ENCODE results near the gene DCAF4.

Gene DCAF4

GRCh38 chr14:72925815-72926291 is 411 bp upstream of the DCAF4 start:
- CTCF ChIA-PET, result interaction anchor here (2.1 kb wide), 1 partner anchor 412 kb away, joined by 11 read pairs; no protein-coding TSS in a partner anchor
- no peak for DNase-seq (ENCODE audit: extremely low spot score)
- TF ChIP-seq SUZ12 (IDR thresholded peaks at IDR 0.05), result no peak
- TF ChIP-seq ARNT (IDR thresholded peaks at IDR 0.05), result no peak
- TF ChIP-seq HDGF (IDR thresholded peaks at IDR 0.05; ENCODE audit: borderline replicate concordance), result no peak
- TF ChIP-seq L3MBTL2 (conservative IDR thresholded peaks at IDR 0.05), result no peak; the same call in 1 of the 2 replicates
- TF ChIP-seq LEF1 (IDR thresholded peaks at IDR 0.05; ENCODE audit: borderline replicate concordance), result no peak
- no peak for TF ChIP-seq FOXA1 (IDR thresholded peaks at IDR 0.05)
- no peak for TF ChIP-seq CTBP1 (IDR thresholded peaks at IDR 0.05; ENCODE audit: borderline replicate concordance)
- TF ChIP-seq ZNF384 (IDR thresholded peaks at IDR 0.05), result no peak
- TF ChIP-seq PKNOX1 (IDR thresholded peaks at IDR 0.05), result no peak
- TF ChIP-seq FOXK2 (IDR thresholded peaks at IDR 0.05), result no peak
- TF ChIP-seq BHLHE40 (IDR thresholded peaks at IDR 0.05; ENCODE audit: borderline replicate concordance), result no peak
- TF ChIP-seq ELF4 (IDR thresholded peaks at IDR 0.05), result no peak
- POLR2A ChIA-PET, result interaction anchor here (0.9 to 1.1 kb wide), 4 partner anchors 9 to 210 kb away, joined by 3 to 7 read pairs (median 3); partner anchors contain the start of genes PSEN1 and RBM25

- ChIA-PET POLR2A (no interaction called here), CTCF (no interaction called here)
- TF ChIP-seq FOXM1 (IDR thresholded peaks at IDR 0.05; ENCODE audit: borderline replicate concordance) (no peak), CTBP1 (IDR thresholded peaks at IDR 0.05; ENCODE audit: borderline replicate concordance) (no peak), SUZ12 (IDR thresholded peaks at IDR 0.05) (no peak), SP1 (IDR thresholded peaks at IDR 0.05) (no peak), TARDBP (IDR thresholded peaks at IDR 0.05) (no peak), ZNF384 (IDR thresholded peaks at IDR 0.05) (no peak), FOXA1 (IDR thresholded peaks at IDR 0.05) (no peak)
- DNase-seq (ENCODE audit: extremely low spot score), result no peak
Observed at GRCh38 chr14:72928872-72929271, 2.6 kb downstream of the DCAF4 start.

- no peak for DNase-seq (ENCODE audit: extremely low spot score)
- ChIA-PET POLR2A (no interaction called here), CTCF (no interaction called here)
- no peak for TF ChIP-seq BHLHE40 (IDR thresholded peaks at IDR 0.05; ENCODE audit: borderline replicate concordance)
- no peak for TF ChIP-seq SUZ12 (IDR thresholded peaks at IDR 0.05)
- no peak for TF ChIP-seq CTBP1 (IDR thresholded peaks at IDR 0.05; ENCODE audit: borderline replicate concordance)
- no peak for TF ChIP-seq L3MBTL2 (conservative IDR thresholded peaks at IDR 0.05)
- TF ChIP-seq FOXM1 (IDR thresholded peaks at IDR 0.05; ENCODE audit: borderline replicate concordance), result no peak
- TF ChIP-seq PKNOX1 (IDR thresholded peaks at IDR 0.05), result no peak
Observed at GRCh38 chr14:72929316-72930080, 3.2 kb downstream of the DCAF4 start.

GRCh38 chr14:72932893-72933292 is 6.6 kb downstream of the DCAF4 start:
- POLR2A ChIA-PET, result no interaction called here
- no peak for TF ChIP-seq ARNT (IDR thresholded peaks at IDR 0.05)
- no peak for TF ChIP-seq SUZ12 (IDR thresholded peaks at IDR 0.05)
- TF ChIP-seq NFRKB (IDR thresholded peaks at IDR 0.05), result no peak
- TF ChIP-seq BHLHE40 (IDR thresholded peaks at IDR 0.05; ENCODE audit: borderline replicate concordance), result no peak
- no peak for TF ChIP-seq FOXK2 (IDR thresholded peaks at IDR 0.05)
- no peak for TF ChIP-seq SP1 (IDR thresholded peaks at IDR 0.05)
- no peak for TF ChIP-seq FOXM1 (IDR thresholded peaks at IDR 0.05; ENCODE audit: borderline replicate concordance)
- no peak for TF ChIP-seq TARDBP (IDR thresholded peaks at IDR 0.05)
- no peak for TF ChIP-seq L3MBTL2 (conservative IDR thresholded peaks at IDR 0.05)
- no peak for TF ChIP-seq HDGF (IDR thresholded peaks at IDR 0.05; ENCODE audit: borderline replicate concordance)
- TF ChIP-seq CTBP1 (IDR thresholded peaks at IDR 0.05; ENCODE audit: borderline replicate concordance), result no peak
- TF ChIP-seq ZNF384 (IDR thresholded peaks at IDR 0.05), result no peak
- TF ChIP-seq PKNOX1 (IDR thresholded peaks at IDR 0.05), result no peak
- TF ChIP-seq LEF1 (IDR thresholded peaks at IDR 0.05; ENCODE audit: borderline replicate concordance), result no peak
- TF ChIP-seq FOXA1 (IDR thresholded peaks at IDR 0.05), result no peak
- TF ChIP-seq ELF4 (IDR thresholded peaks at IDR 0.05), result no peak
- CTCF ChIA-PET, result no interaction called here

GRCh38 chr14:72939630-72940029 is 13.4 kb downstream of the DCAF4 start:
- ChIA-PET POLR2A (interaction anchor here (0.8 kb wide), 1 partner anchor 30 kb away, joined by 4 read pairs; no protein-coding TSS in a partner anchor), CTCF (interaction anchor here (1.0 to 2.1 kb wide), 2 partner anchors 9 to 11 kb away, joined by 3 to 12 read pairs; no protein-coding TSS in a partner anchor)
- DNase-seq (ENCODE audit: extremely low spot score), result no peak
- no peak for TF ChIP-seq HDGF (IDR thresholded peaks at IDR 0.05; ENCODE audit: borderline replicate concordance)
- TF ChIP-seq FOXK2 (IDR thresholded peaks at IDR 0.05), result no peak
- TF ChIP-seq FOXM1 (IDR thresholded peaks at IDR 0.05; ENCODE audit: borderline replicate concordance), result no peak
- TF ChIP-seq SP1 (IDR thresholded peaks at IDR 0.05), result no peak
- TF ChIP-seq CTBP1 (IDR thresholded peaks at IDR 0.05; ENCODE audit: borderline replicate concordance), result no peak
- no peak for TF ChIP-seq FOXA1 (IDR thresholded peaks at IDR 0.05)
- TF ChIP-seq TARDBP (IDR thresholded peaks at IDR 0.05), result no peak
- no peak for TF ChIP-seq LEF1 (IDR thresholded peaks at IDR 0.05; ENCODE audit: borderline replicate concordance)
- TF ChIP-seq ZNF384 (IDR thresholded peaks at IDR 0.05), result no peak
- TF ChIP-seq BHLHE40 (IDR thresholded peaks at IDR 0.05; ENCODE audit: borderline replicate concordance), result no peak
- no peak for TF ChIP-seq ELF4 (IDR thresholded peaks at IDR 0.05)
- no peak for TF ChIP-seq L3MBTL2 (conservative IDR thresholded peaks at IDR 0.05)
- no peak for TF ChIP-seq ARNT (IDR thresholded peaks at IDR 0.05)
- no peak for TF ChIP-seq PKNOX1 (IDR thresholded peaks at IDR 0.05)
- no peak for TF ChIP-seq SUZ12 (IDR thresholded peaks at IDR 0.05)
- no peak for TF ChIP-seq NFRKB (IDR thresholded peaks at IDR 0.05)

More at GRCh38 chr14:72932893-72933292, 6.6 kb downstream of the DCAF4 start:
- no peak for DNase-seq (ENCODE audit: extremely low spot score)
